ENCODE measurements around the gene EBF3. TPM values are rescaled to one million over a fixed set of nuclear protein-coding genes. Genes with fewer than 3 reads are reported as not detected.

Gene EBF3
- total and polyA plus RNA-seq, 2 donors (not counting 3 experiments of a cell fraction or from before 2014, with no cell fraction given) = 0.92 to 2.7 TPM

DNA sequence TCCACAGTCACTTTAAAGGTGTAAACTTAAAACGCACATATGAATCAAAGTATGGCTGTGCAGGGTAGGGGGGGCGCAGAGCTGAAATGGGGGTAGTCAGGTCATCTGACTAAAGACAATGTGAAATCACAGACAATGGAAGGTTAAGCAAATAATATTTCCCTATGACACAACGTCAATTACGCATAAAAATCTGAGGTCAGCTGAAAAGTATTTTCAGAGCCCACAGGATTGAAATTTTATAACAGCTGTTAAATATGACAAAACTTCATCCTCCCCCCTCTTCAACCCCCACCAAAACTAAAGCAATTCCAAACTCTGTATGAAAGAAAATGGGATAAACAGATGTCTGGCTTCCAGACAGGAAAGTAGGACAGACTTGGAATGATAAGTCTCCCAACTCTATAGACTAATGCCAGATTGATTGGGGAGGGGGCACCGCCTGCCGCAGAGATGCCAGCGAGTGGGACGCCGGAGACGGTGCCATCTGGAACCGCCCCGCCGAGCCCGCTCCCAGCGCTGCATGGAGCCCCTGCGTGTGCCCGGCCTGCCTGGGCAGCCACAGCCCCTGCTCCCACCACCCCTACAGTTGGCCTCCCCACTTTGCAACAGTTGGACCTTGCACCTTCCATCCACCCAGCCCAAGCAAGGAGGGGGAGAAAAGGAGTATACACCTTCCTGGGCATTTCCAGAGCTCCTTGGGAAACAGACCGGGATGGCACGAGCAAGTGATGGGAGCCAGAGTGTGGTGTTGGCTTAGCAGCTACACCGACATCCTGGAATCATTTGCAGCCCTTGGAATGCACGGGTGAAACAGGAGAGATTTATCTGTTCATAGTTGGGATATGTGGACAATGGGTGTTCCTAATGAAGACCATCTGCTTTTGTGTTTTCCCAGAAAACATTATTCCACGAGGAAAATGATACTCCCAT is 10.7 kb downstream of the EBF3 start:
- Histone ChIP-seq H4K20me1 (replicated peaks; ENCODE audit: control insufficient read depth, extremely low read depth, insufficient read depth, low read length) (no peaks in the 10 kb centered on the region), H3K27ac (ENCODE audit: insufficient read depth, low read depth, low read length) (no peak overlapping the region), H2AFZ (ENCODE audit: low read depth, low read length) (no peak overlapping the region), H3K27me3 (ENCODE audit: control insufficient read depth in 2 of 2, insufficient read depth in 2 of 2, low read length in 2 of 2) (peaks cover 8 to 15% of the 10 kb centered on the region in 2 experiments), H3K4me2 (ENCODE audit: insufficient read depth, low read length) (no peak overlapping the region), H3K9ac (replicated peaks; ENCODE audit: extremely low read depth, insufficient read depth, low read length) (no peak overlapping the region), H3K36me3 (ENCODE audit: control insufficient read depth in 2 of 2, extremely low read depth in 1 of 2, insufficient read depth in 2 of 2, low read length in 2 of 2) (no peaks in the 10 kb centered on the region), H3K9me3 (replicated peaks; ENCODE audit: control insufficient read depth, insufficient read depth, low read length) (no peaks in the 10 kb centered on the region), H3K79me2 (ENCODE audit: control insufficient read depth, insufficient read depth, low read length) (no peaks in the 10 kb centered on the region), H3K4me1 (ENCODE audit: control insufficient read depth, extremely low read depth, insufficient read depth, low read length) (peaks cover 4% of the 10 kb centered on the region), H3K9me1 (replicated peaks; ENCODE audit: control insufficient read depth, extremely low read depth, insufficient read depth, low read length) (no peaks in the 10 kb centered on the region), H3K4me3 (replicated peaks in 1 of 3; ENCODE audit: insufficient read depth in 1 of 3, low read depth in 1 of 3, low read length in 3 of 3) (no peak overlapping the region)
- TF ChIP-seq EZH2 (IDR thresholded peaks at IDR 0.05; ENCODE audit: borderline replicate concordance, low read depth, low read length, severe bottlenecking) (no peak), POLR2AphosphoS5 (IDR thresholded peaks at IDR 0.05; ENCODE audit: insufficient read depth, low read depth, low read length) (no peak), JUN (IDR thresholded peaks at IDR 0.05; ENCODE audit: borderline replicate concordance, insufficient read depth, insufficient read length, low read depth) (no peak), MYC (IDR thresholded peaks at IDR 0.05; ENCODE audit: low read depth, low read length) (no peak), GATA2 (IDR thresholded peaks at IDR 0.05; ENCODE audit: insufficient read depth, insufficient read length, low read depth, low read length) (no peak), CTCF (IDR thresholded peaks at IDR 0.05; ENCODE audit: extremely low read depth in 1 of 2, insufficient read depth in 1 of 2, low read depth in 1 of 2, low read length in 2 of 2) (no peak), FOS (IDR thresholded peaks at IDR 0.05; ENCODE audit: borderline replicate concordance, insufficient read depth, low read length) (no peak), POLR2A (IDR thresholded peaks at IDR 0.05; ENCODE audit: low read depth, low read length) (no peak)
- TF ChIP-seq, protein P1, sequence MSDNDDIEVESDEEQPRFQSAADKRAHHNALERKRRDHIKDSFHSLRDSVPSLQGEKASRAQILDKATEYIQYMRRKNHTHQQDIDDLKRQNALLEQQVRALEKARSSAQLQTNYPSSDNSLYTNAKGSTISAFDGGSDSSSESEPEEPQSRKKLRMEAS (IDR thresholded peaks at IDR 0.05; ENCODE audit: insufficient read depth, insufficient read length) = no peak
- dilution Hi-C loops (cut with MboI; ENCODE audit: extremely low pct_ligation_motif_present, low sequenced_read_pairs) = no loop called here
- intact Hi-C loops (cut with micrococcal nuclease) = no loop called here
- DNase-seq (ENCODE audit: low read depth, low spot score) (no peak), FAIRE-seq (no peak)
- ChIA-PET POLR2A (no interaction called here), CTCF (no interaction called here)
- BruUV-seq (replicated peaks) = no TSS peak
